ENCODE measurements around the gene COMMD7. TPM values are rescaled to one million over a fixed set of nuclear protein-coding genes. Genes with fewer than 3 reads are reported as not detected.

Gene COMMD7
- total and polyA plus RNA-seq, 9 of the 15 experiments (the other 6 are each of a cell fraction or from before 2014, with no cell fraction given): 11.9 to 69.1 (median 34.7) TPM

DNA sequence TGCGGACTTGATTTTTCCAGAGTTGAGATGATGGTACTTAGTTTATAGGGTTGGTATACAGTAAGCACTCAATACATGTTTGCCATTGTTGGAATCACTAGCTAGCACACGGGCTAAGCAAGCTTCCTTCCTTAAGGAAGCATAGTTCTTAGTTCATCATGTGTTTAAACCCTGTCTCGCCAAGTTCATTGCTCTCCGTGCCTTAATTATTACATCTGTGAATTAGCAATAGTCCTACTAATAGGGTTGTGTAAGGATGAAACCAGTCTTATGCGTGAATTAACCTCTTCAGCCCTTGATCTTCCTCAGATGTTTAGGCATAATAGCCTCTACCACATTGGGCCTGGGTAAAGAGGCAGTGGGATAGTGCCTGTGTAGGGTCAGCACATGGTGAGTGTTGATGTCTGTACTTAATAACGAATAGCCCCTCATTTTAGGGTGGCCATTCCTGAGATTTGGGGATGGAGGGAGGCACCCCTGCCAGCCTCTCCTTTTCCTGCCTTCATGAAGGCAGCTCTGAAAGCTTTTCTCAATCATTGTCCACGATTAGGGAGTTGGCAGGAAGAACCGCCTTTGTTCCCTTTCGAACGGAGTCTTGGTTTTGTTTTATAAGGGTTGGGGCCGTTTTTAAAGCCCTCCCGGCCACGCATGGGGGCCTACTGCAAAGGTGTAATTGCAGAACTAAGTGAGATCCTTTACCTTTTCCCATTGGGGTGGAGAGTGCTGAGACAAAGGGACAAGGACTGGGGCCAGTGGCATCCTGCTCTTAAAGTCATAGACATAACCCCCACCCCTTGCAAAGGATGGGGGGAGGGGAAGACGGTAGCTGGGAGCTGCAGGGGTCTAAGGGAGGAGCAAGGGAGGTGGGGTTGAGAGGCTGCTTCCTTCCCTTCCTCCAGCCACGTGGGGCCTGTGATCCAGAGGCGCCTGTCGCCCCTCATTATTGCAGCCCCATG is 21.0 kb upstream of the COMMD7 start (continued):
- TF ChIP-seq, protein P1, sequence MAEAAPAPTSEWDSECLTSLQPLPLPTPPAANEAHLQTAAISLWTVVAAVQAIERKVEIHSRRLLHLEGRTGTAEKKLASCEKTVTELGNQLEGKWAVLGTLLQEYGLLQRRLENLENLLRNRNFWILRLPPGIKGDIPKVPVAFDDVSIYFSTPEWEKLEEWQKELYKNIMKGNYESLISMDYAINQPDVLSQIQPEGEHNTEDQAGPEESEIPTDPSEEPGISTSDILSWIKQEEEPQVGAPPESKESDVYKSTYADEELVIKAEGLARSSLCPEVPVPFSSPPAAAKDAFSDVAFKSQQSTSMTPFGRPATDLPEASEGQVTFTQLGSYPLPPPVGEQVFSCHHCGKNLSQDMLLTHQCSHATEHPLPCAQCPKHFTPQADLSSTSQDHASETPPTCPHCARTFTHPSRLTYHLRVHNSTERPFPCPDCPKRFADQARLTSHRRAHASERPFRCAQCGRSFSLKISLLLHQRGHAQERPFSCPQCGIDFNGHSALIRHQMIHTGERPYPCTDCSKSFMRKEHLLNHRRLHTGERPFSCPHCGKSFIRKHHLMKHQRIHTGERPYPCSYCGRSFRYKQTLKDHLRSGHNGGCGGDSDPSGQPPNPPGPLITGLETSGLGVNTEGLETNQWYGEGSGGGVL (CRISPR knock-in tag; IDR thresholded peaks at IDR 0.05): no peak
- TF ChIP-seq RAD51 (IDR thresholded peaks at IDR 0.05; ENCODE audit: borderline replicate concordance, low read depth) (peak; percentile 35; the same call in 1 of the 2 replicates), ZNF584 (CRISPR knock-in tag; IDR thresholded peaks at IDR 0.05; ENCODE audit: low read depth) (no peak), CEBPB (tag; IDR thresholded peaks at IDR 0.05) (no peak), ATF7 (IDR thresholded peaks at IDR 0.05) (no peak), ZNF165 (CRISPR knock-in tag; IDR thresholded peaks at IDR 0.05; ENCODE audit: borderline replicate concordance) (no peak), FUS (optimal IDR thresholded peaks at IDR 0.05; ENCODE audit: low read depth, low read length) (no peak), NR1H2 (CRISPR knock-in tag; IDR thresholded peaks at IDR 0.05) (no peak), POLR2H (tag; IDR thresholded peaks at IDR 0.05; ENCODE audit: low read depth) (no peak), CAMTA2 (CRISPR knock-in tag; conservative IDR thresholded peaks at IDR 0.05) (no peak), EP300 (IDR thresholded peaks at IDR 0.05; ENCODE audit: low read length) (no peak), CHD1 (IDR thresholded peaks at IDR 0.05; ENCODE audit: low read length) (peak; percentile 21), KDM1A (IDR thresholded peaks at IDR 0.05) (no peak), MECOM (CRISPR knock-in tag; IDR thresholded peaks at IDR 0.05) (no peak), MAFK (IDR thresholded peaks at IDR 0.05; ENCODE audit: low read length) (no peak), ZNF316 (IDR thresholded peaks at IDR 0.05) (no peak), COPS2 (conservative IDR thresholded peaks at IDR 0.05) (no peak), SREBF2 (CRISPR knock-in tag; IDR thresholded peaks at IDR 0.05) (no peak), XRCC5 (IDR thresholded peaks at IDR 0.05; ENCODE audit: low read depth, low read length) (no peak), ELF1 (tag; IDR thresholded peaks at IDR 0.05) (no peak), ZNF263 (CRISPR knock-in tag; IDR thresholded peaks at IDR 0.05; ENCODE audit: borderline replicate concordance) (0 out of 2 replicates have a peak, but pooled peaks have one; percentile 11)
- TF ChIP-seq, protein P2, sequence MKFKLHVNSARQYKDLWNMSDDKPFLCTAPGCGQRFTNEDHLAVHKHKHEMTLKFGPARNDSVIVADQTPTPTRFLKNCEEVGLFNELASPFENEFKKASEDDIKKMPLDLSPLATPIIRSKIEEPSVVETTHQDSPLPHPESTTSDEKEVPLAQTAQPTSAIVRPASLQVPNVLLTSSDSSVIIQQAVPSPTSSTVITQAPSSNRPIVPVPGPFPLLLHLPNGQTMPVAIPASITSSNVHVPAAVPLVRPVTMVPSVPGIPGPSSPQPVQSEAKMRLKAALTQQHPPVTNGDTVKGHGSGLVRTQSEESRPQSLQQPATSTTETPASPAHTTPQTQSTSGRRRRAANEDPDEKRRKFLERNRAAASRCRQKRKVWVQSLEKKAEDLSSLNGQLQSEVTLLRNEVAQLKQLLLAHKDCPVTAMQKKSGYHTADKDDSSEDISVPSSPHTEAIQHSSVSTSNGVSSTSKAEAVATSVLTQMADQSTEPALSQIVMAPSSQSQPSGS (CRISPR knock-in tag; IDR thresholded peaks at IDR 0.05): no peak
- TF ChIP-seq, protein P3, sequence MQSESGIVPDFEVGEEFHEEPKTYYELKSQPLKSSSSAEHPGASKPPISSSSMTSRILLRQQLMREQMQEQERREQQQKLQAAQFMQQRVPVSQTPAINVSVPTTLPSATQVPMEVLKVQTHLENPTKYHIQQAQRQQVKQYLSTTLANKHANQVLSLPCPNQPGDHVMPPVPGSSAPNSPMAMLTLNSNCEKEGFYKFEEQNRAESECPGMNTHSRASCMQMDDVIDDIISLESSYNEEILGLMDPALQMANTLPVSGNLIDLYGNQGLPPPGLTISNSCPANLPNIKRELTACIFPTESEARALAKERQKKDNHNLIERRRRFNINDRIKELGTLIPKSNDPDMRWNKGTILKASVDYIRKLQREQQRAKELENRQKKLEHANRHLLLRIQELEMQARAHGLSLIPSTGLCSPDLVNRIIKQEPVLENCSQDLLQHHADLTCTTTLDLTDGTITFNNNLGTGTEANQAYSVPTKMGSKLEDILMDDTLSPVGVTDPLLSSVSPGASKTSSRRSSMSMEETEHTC (IDR thresholded peaks at IDR 0.05): no peak
- TF ChIP-seq, protein P4, sequence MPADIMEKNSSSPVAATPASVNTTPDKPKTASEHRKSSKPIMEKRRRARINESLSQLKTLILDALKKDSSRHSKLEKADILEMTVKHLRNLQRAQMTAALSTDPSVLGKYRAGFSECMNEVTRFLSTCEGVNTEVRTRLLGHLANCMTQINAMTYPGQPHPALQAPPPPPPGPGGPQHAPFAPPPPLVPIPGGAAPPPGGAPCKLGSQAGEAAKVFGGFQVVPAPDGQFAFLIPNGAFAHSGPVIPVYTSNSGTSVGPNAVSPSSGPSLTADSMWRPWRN (IDR thresholded peaks at IDR 0.05; ENCODE audit: low read depth): no peak
- TF ChIP-seq, protein P5, sequence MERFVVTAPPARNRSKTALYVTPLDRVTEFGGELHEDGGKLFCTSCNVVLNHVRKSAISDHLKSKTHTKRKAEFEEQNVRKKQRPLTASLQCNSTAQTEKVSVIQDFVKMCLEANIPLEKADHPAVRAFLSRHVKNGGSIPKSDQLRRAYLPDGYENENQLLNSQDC (CRISPR knock-in tag; IDR thresholded peaks at IDR 0.05): no peak
